GM15510 (cell line): ENCODE measurements around the gene SNX32.

Experiments
- POLR2A ChIP-seq: IDR thresholded peaks from 3 replicates; pipeline ENCODE4 v1.6.1; 2011; ENCODE audit warnings: borderline replicate concordance; ENCODE audit not compliant: insufficient read length; ENCODE audit errors: extremely low read depth

SNX32 gene

GRCh38 chr11:65814131-65814985 is 19.4 kb upstream of the SNX32 start:
- TF ChIP-seq POLR2A: no peak

GRCh38 chr11:65814986-65815565 is 18.7 kb upstream of the SNX32 start:
- TF ChIP-seq POLR2A: no peak

GRCh38 chr11:65816696-65817095 is 17.1 kb upstream of the SNX32 start:
- no peak for TF ChIP-seq POLR2A

GRCh38 chr11:65817312-65817834 is 16.4 kb upstream of the SNX32 start:
- TF ChIP-seq POLR2A: no peak

- TF ChIP-seq POLR2A: no peak
Measured at GRCh38 chr11:65817835-65818680, 15.7 kb upstream of the SNX32 start.

GRCh38 chr11:65821107-65821506 is 12.7 kb upstream of the SNX32 start:
- TF ChIP-seq POLR2A: no peak

- no peak for TF ChIP-seq POLR2A
Measured at GRCh38 chr11:65822776-65823528, 10.8 kb upstream of the SNX32 start.

GRCh38 chr11:65826984-65827735 is 6.6 kb upstream of the SNX32 start:
- no peak for TF ChIP-seq POLR2A

- TF ChIP-seq POLR2A: no peak
Measured at GRCh38 chr11:65829459-65829858, 4.3 kb upstream of the SNX32 start.

- TF ChIP-seq POLR2A: no peak
Measured at GRCh38 chr11:65834202-65834601, 439 bp downstream of the SNX32 start.

- no peak for TF ChIP-seq POLR2A
Measured at GRCh38 chr11:65842144-65842543, 8.4 kb downstream of the SNX32 start.

- no peak for TF ChIP-seq POLR2A
Measured at GRCh38 chr11:65843811-65844210, 10.0 kb downstream of the SNX32 start.

GRCh38 chr11:65844231-65844872 is 10.6 kb downstream of the SNX32 start:
- TF ChIP-seq POLR2A: no peak

GRCh38 chr11:65847746-65848145 is 14.0 kb downstream of the SNX32 start:
- TF ChIP-seq POLR2A: no peak

- TF ChIP-seq POLR2A: no peak
Measured at GRCh38 chr11:65849366-65849765, 15.6 kb downstream of the SNX32 start.
